H1 (cell line): ENCODE data around the gene CHAD. TPM values are rescaled to one million over a fixed set of nuclear protein-coding genes. Genes with fewer than 3 reads are reported as not detected.

ENCODE experiments used
- ATF3 ChIP-seq: IDR thresholded peaks from 2 replicates; pipeline ENCODE4 v1.6.1; 2011; ENCODE audit warnings: low read depth, mild to moderate bottlenecking, low read length; ENCODE audit not compliant: insufficient read depth
- CBX5 ChIP-seq: fragments of 300-800, 300-1000 bp; sonication (generic); IDR thresholded peaks from 2 replicates; pipeline ENCODE4 v1.7.1; 2016; ENCODE audit warnings: antibody characterized with exemption, low read length, low read depth
- CHD7 ChIP-seq: fragments of 300-600 bp; sonication (generic); IDR thresholded peaks from 2 replicates; pipeline ENCODE4 v1.7.1; 2012; ENCODE audit warnings: low read length, moderate library complexity, mild to moderate bottlenecking, inconsistent platforms; ENCODE audit not compliant: insufficient replicate concordance
- EP300 ChIP-seq, 2 experiments: IDR thresholded peaks; 1 replicate in 1 of 2; 2 replicates in 1 of 2; pipeline ENCODE4 v1.6.1; 2011 to 2012; ENCODE audit warnings: low read depth in 2 of 2, low read length in 2 of 2, mild to moderate bottlenecking in 2 of 2, borderline replicate concordance in 1 of 2, inconsistent platforms in 1 of 2, moderate library complexity in 1 of 2
- EZH2 ChIP-seq: fragments of 200-600 bp; sonication (generic); IDR thresholded peaks from 2 replicates; pipeline ENCODE4 v1.7.1; 2012; ENCODE audit warnings: low read depth, mild to moderate bottlenecking, moderate library complexity, low read length, inconsistent platforms; ENCODE audit not compliant: severe bottlenecking
- FOSL1 ChIP-seq: IDR thresholded peaks from 2 replicates; pipeline ENCODE4 v1.6.1; 2011; ENCODE audit warnings: mild to moderate bottlenecking, low read depth, low read length, moderate library complexity; ENCODE audit not compliant: insufficient read depth
- HDAC2 ChIP-seq, 2 experiments: fragments of 300-600 bp in 1 of 2; sonication (generic) in 1 of 2; IDR thresholded peaks; 2 replicates each; pipeline ENCODE4 v1.6.1; 2011 to 2012; ENCODE audit warnings: low read depth in 2 of 2, low read length in 2 of 2, mild to moderate bottlenecking in 2 of 2, moderate library complexity in 2 of 2, borderline replicate concordance in 1 of 2, inconsistent platforms in 1 of 2
- SIN3A ChIP-seq, 2 experiments: IDR thresholded peaks in 1 of 2; conservative IDR thresholded peaks in 1 of 2; 2 replicates each; pipeline ENCODE4 v1.6.1; 2011 to 2012; ENCODE audit warnings: low read length in 2 of 2, improper control_type of control experiment in 1 of 2, low read depth in 1 of 2, mild to moderate bottlenecking in 1 of 2
- SP4 ChIP-seq: IDR thresholded peaks from 2 replicates; pipeline ENCODE4 v1.6.1; 2012; ENCODE audit warnings: low read length, inconsistent platforms
- SUZ12 ChIP-seq: fragments of 200-600 bp; sonication (generic); IDR thresholded peaks from 2 replicates; pipeline ENCODE4 v1.6.1; 2012; ENCODE audit warnings: mild to moderate bottlenecking, inconsistent platforms, low read length, moderate library complexity, mixed read lengths
- polyA plus RNA-seq, 7 experiments: library from polyadenylated mRNA; depleted of rRNA in 3 of 7; stranded (reverse) in 5 of 7; unstranded in 2 of 7; fragments of >200 nt in 5 of 7; fragments of 200-250 nt in 2 of 7; gene quantifications; 1 replicate in 5 of 7; 2 replicates in 1 of 7; 4 replicates in 1 of 7; pipeline versions ENCODE4 v1.2.1 to v1.2.3, GENCODE V29; 2011 to 2013; ENCODE audit warnings: missing spikeins in 2 of 7, mixed read lengths in 2 of 7
- total RNA-seq: library from RNA; stranded (reverse); fragmentation: NEBNext Ultra II Directional; extraction: Animal tissue kit (Norgen Biotek cat#: 25700); gene quantifications from 2 replicates; pipeline ENCODE4 v1.2.1, GENCODE V29; 2021

Gene CHAD
- total and polyA plus RNA-seq, 2 of the 8 experiments (the other 6 are each of a cell fraction or from before 2014, with no cell fraction given): 0.03 TPM; not detected in 1

GRCh38 chr17:50469208-50469605 is 527 bp upstream of the CHAD start (continued):
- TF ChIP-seq CHD7: no peak
- TF ChIP-seq CBX5: no peak
- TF ChIP-seq SUZ12: no peak; the same call in 1 of the 2 replicates
- TF ChIP-seq HDAC2 (IDR thresholded peaks at IDR 0.05; ENCODE audit: borderline replicate concordance in 1 of 2, low read depth in 2 of 2, low read length in 2 of 2): no peak
- no peak for TF ChIP-seq SIN3A (conservative IDR thresholded peaks at IDR 0.05 in 1 of 2, IDR thresholded peaks at IDR 0.05 in 1 of 2; ENCODE audit: low read depth in 1 of 2, low read length in 2 of 2)
- TF ChIP-seq EP300 (IDR thresholded peaks at IDR 0.05; ENCODE audit: borderline replicate concordance in 1 of 2, low read depth in 2 of 2, low read length in 2 of 2): no peak
- TF ChIP-seq EZH2: peak; percentile 19
- no peak for TF ChIP-seq FOSL1
- TF ChIP-seq SP4: no peak
- TF ChIP-seq ATF3: no peak
